Cerebellar nuclear complex (tissue), 1 donor: ENCODE measurements around the gene SCN7A.
"Not testable (repeated sequence)": the region's sequence is repeated elsewhere in the genome, so short reads cannot be mapped to it uniquely, and the experiment has no call there.

Experiments
- DNase-seq, 2 experiments: peaks; one replicate each; lab custom pipeline; 2025; lab: John Stamatoyannopoulos, UW

Gene SCN7A

DNA sequence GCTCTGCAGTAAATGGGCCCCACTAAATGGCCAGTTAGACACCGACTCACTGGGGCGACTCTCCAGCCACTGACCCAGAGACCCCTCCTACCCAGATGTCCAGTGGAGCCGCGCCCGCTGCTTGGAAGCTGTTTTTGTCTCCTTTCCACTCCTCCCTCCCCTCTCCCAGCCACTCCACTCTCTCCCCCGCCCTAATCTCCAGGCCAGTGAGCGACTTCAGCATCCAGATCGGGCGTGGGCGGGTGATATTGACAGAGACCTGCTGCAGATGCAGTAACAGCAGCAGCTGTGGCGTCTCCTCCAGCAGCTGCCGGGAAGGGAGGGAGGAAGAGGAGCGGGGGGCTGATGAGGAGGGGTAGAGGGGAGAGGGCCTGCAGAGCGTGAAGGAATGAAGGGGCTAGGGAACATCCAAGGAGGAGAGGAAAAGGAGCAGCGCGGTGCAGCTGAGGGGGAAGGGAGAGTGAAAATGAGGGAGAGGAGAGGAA is at the start of gene SCN7A:
Gene SCN7A (minus strand): TSS at position 110 of the 485 bp plus-strand sequence. CDS start 16,553 bp downstream, outside the sequence.
- no peak for DNase-seq

DNA sequence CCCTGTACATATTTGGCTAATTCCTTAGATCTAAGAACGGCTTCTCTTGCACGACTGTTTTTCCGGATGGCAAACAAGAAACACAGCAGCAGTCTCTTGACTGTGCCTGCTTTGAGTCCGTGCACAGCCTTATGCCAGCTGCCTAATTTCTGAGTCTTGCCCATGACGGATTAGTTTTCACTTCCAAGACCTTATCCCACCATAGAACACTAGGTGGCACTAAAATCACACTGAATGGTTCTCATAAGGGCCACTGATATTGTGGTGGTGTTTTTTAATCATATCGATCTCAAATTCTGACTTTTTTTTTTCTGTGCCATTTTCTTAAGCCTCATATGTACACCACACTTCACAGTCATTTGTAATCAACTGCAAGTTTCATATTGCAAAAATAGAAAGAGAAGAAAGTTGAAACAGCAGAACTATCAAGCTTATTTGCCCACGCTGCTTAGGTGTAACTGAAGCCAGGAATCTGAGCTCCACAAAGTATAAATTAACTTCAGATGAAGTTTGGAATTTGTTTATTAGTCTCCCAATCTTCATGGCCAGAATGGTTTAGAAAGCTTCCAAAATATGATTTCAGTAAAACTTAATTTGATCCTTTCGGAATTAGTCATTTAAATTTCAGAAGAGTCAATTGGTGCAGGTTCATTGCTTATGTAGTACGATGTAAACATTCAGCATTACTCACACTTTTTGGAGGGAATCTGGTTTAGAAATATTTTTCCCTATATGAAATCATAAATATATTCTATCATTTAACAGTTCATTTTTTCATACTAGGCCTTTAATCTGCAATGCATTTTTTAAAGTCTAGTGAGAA is 45.5 kb upstream of the SCN7A start:
- no peak for DNase-seq

DNA sequence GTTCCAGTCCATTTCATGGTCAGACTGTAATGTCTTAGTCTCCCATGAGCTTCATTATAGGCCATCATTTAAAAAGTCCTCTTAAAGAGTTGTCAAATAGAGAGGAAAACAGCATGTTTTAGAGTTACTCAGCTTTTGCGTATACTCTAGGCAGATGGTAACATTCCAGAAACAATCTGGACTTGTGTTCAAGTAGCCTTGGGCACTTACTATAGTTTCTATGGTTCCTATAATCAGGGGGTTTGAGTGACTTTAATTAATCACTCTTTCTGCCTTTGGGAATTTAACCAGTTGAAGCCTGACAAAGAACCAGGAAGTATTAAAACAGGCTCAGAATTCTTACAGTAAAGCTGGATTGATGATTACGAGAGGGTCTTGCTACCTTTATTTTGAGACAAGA is 42.1 kb upstream of the SCN7A start:
- no peak for DNase-seq

DNA sequence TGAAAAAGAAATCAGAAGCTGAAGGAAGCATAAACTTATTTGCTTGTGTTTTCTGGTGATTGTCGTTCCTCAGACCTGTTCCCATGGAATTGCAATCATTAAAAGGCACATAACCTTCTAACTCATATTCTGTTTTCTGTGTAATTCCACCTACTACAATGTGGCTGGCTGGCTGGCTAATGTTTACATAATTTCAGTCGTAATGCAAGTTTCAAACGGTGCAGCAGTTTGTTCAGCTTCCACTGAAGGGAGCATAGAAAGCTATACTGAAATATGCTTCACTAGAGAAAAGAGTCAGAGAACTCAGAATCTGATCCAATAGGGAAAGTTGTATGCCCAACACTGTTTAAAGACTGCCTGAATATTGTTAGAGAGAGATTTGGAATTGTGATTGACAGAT is 27.1 kb upstream of the SCN7A start:
- no peak for DNase-seq

DNA sequence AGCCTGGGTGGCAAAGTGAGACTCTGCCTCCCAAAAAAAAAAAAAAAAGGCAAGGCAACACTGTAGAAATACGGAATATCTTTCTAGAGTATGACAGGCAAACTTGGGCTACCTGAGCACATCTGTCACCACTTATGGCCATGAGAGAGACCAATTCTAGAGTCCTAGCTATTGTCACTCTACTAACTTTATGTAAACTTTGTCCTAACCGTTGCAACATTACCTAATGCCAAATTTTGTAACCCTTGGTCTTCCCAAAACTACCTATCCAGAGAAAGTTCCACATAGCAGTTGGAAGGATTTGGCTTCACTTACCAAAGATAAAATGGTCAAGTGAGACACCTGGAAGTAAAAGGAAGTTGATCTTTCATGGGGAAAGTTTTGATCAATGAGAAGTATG is 26.6 kb upstream of the SCN7A start:
- no peak for DNase-seq

DNA sequence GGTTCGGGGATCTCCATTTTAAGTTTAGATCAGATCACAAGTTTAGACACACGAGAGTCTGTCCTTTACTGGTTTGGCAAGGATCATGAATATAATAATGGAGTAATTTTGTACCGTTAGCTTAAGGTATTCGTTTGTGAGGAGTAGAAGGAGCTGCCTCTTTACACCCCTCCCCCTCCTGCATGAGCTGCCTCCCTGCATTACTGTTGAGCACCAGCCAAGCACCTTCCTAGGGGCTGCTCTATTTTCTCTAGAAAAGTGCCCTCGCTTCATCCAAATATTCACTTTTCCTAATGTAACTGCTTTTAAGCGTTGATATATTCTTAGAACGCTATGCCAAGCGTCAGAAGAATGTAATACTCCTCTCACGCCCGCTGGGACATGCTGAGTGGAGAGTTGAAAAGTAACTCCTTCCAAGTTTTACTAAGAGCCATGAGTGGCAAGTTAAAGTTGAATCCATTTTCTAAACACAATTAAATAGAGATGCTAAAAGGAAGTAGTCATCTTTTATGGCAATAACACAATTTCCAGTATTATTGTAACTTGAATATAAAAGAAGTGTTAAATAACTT is 25.4 kb upstream of the SCN7A start:
- no peak for DNase-seq

DNA sequence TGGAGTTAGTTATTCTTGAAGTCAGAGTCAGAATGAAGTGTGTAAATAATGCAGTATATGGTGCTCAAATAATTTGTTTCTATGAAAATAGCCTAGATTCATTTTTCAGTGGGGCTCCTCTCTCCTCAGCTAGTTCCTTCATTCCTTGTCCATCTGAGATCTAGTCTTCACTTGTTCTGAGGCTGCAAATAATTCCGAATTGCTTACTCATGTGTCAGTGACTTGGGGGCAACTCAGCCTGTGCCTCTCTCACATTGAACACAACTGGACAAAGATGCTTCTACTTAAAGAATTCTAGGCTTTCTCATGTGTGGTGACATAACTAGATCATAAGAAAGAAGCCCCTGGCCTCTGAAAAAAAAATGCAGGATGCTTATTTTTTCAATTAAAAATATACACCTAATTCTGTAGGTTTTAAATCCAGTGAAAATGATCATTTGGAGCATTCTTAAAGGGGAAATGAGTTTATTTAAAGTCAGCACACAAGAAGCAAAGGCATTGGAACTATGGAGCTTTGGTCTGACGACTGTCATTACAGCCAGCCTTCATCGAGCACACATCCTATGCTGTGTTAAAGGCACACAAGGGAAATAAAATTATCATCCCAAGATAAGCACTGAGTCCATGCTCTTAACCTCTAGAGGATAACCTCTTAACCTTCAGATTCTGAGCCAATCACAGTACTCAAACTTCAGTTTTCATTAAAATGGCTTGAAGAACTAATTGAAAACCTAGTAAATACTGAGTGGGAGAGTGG is 24.8 kb upstream of the SCN7A start:
- DNase-seq: no peak

DNA sequence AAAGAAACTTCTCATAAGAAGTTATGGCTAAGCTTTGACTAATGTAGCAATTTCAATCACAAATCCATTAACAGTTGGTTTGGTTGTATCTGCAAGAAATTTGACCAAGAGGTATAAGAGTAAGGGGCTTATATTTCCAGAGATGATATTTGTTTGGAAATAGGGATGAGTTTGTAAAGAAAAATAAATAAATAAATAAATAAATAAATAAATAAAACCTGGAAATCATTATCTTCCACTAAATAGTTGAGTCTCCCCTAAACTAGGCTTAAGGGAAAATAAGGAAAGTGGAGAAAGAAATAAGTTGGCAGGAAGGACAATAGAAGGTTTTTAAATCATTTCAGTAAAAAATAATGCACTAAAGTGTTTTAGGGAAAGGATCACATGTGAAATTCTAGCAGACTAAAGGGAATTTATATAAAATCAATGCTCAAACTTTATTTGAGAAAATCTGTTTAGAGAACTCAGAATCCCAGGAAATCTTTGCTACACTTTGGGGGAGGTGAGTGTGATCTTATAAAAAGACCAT is 23.5 kb upstream of the SCN7A start:
- no peak for DNase-seq

DNA sequence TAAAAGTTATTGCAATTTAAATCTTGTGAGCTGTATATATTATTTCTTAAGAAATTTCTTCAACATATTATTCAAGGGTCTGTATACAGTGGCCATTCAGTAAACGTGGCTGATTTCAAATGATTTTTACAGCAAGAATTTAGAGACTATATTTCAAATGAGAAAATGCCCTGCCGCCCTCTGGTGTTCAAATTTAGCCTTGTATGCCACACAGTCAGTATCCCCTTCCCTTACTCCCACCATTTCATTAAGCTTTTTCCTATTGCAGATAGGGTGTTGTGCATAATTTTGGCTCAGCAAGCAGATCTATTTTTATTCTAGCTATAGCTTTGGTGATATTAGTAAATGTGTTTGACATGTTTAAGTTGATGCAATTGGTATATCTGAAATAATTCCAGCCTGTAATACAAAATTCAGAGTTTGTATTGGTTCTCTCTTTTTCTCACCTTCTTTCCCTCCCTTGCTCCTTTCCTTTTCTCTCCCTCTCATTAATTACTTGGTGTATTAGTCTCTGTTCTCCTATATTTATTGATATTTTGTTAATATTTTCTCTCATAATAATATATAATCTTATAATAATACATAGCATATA is 22.8 kb upstream of the SCN7A start:
- DNase-seq: no peak

DNA sequence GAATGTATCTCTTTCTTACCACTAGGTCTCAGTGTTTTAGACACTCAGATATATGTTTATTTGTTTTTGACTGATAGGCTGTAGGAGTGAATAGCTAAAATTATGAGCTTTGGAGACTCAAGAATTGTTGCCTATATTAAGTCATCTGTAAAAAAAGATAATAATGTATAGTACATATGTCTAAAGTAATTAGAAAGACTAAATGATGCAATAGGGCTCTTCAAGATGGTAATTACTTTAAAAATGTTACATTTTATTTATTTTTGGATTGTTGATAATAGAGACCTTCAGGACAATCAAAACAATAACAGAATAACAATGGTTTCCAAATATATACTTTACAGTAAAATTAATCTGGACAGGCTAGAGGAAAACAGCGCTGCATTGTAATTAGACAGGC is 19.9 kb upstream of the SCN7A start:
- DNase-seq: no peak

DNA sequence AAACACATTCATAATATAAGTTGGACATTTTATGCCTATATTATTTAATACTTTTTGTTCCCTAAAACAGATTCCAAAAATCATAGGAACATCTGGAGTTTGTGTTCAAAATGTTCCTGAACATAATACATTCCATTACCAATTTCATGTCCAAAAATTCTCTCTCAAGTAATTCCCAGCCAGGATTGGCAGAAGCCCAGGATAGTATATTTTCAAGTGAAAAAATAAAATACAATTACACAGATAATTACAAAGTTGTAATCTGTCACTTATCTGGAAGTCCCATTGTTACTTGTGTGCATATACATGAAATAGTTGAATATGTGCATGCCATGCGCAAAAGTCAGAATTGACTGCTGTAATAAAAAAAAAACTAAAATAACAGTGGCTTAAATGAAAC is 5.2 kb upstream of the SCN7A start:
- no peak for DNase-seq

DNA sequence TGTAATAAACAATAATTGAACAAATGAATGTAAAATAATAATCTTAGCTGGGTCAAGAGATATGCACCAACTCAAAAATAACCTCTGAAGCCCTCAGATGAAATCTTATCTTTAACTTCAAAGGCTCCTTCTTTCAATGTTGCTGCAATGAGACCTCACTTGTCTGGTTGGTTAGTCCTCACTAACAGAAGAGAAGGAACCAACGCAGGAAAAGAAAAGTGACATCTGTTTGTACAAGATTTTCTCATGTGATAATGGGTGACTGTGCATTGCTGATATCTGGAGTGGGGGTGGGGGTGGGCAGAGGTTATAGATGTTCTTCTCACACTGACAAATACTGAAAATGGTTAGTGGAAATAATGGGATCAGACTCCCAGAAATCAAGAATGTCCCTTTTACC is 2.6 kb downstream of the SCN7A start:
- DNase-seq: no peak

DNA sequence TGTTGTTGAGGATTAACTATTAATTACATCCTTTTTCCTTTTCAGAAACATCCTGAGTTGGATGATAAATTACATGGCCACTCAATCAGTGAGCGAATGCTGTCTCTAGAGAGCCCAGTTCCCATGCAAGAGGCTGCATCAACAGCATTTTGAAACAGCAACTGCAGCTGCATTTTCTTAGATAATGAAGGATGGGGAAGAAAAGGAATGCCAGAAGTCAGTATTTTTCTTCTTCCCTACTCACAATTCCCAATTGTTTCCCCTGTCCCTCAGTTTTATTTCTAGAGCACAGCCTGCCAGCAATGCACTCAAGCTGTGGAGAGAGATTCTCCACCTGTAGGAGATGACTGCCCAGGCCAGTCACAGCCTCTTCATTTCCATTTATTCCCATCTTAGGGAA is 6.9 kb downstream of the SCN7A start:
- DNase-seq: no peak

DNA sequence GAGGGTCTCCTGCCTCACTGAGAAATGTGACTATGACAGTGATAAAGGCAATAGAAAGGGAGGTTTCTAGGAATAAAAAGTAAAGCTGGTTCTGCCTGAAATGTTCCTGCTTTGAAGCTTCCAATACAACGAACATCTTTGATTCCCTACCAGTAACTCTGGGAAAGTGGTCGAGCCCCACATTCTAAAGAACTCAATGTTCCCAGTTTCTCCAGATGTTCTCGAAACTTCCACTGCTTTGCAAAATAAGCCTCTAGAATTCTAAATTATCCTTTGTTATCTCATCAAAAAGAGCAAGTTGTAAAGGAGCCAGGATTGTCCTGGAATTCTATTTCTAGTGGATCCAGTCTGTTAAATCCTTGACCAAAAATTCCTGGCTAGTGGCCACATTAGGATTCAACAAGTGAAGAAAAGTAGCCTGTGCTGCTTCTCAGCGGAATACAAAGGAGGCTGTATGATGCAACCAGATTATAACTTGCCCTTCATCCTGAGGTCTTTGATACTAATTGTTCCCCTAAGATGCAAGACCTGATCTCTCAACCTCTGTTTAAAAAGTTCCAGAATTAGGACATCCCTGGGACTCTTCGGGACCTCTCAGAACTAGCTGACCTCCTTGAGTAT is 8.4 kb downstream of the SCN7A start:
- no peak for DNase-seq

DNA sequence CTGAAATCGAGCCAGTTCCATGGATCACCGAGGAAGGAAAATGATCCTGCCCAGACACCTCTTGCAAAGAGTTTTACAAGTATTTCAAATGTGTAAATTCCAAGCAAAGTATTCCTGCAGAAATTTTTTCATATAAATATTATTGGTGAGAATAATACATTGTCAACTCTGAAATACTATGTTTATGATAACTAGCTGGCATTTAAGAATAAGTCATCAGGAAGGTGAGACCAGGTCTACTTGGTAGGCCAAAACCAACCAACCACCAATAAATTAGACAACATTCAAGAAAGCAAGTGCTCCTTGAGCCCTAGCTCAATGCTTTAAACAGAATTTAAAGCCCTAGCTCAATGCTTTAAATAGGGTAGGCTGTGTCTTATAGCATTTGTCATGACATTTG is 21.7 kb downstream of the SCN7A start:
- DNase-seq: no peak

DNA sequence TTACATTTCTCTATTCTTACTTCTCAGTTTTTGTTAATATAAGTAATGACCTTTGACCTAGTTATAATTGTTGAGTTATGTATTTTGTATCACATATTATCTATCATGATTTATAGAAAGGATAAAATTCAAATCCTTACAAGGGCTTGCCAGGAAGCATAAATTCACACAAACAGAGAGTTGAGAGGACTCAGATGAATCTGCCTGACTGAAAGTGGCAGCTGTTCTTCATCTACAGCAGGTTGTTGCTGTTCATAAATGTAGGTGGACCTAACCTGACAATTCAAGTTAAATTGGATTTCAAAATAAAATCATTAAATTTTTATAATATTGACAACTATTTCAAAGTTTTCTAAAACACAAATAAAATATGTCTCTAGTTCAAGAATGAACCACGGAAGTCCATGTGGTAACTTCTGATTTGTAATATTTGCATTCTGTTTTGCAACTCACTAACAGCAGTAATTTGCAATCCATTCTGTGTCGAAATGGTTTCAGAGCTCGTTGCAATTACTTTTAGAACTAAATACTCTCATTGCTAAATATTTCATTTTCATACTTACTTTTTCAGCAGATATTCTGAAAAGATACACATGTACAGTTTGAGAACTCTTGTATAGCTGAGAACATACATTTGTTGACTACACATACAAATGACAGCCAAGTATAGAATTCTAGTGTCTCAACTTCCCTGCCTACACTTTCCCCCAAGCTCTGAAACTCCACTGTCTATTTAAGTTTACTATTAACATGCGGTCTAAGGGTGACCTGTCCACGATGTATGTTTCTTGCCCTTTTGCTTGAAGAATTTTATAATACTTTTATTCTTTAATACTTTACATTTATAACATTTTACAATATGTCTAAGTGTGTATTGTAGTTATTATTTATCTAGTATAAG is 25.7 kb downstream of the SCN7A start:
- no peak for DNase-seq

DNA sequence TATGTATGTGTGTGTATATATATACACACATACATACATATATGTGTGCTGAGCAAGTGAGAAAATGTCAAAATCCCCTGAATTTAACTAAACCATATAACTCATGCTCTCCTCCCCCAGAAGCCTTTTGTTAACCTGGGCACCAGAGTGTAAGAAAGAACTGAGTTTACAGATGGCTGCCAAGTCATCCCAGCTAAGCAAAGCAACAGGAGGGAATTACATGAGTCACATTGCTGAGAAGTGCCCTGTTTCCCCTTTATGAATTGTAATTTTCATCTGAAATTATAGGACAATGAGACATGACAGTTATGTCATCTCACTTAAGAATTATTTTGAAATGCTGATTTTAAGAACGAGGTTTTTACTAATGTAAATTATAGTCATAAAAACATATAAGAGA is 29.9 kb downstream of the SCN7A start:
- DNase-seq: no peak

DNA sequence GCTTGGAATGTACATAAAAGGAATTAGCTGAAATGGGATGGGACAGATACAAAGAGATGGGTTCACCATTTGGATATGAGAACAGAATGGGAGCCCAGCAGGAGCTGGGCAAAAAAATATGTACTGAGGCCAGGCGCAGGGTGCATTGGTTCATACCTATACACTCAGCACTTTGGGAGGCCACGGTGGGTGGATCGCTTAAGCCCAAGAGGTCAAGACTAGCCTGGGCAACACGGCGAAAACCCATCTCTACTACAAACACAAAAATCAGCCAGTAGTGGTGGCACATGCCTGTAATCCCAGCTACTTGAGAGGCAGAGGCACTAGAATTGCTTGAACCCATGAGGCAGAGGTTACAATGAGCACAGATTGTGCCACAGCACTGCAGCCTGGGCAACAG is 30.4 kb downstream of the SCN7A start:
- no peak for DNase-seq

DNA sequence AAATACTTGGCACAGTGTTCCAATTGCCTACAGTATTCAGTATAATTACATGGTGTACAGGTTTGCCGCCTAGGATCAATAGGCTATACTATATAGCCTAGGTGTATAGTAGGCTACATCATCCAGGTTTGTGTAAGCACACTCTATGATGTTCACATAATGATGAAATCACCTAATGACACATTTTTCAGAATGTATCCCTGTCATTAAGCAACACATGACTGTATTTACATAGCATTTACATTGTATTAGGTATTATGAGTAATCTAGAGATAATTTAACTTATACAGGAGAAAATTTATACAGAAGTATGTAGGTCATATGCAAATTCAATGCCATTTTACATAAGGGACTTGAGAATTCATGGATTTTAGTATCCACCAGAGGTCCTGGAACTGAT is 35.4 kb downstream of the SCN7A start:
- DNase-seq: no peak

DNA sequence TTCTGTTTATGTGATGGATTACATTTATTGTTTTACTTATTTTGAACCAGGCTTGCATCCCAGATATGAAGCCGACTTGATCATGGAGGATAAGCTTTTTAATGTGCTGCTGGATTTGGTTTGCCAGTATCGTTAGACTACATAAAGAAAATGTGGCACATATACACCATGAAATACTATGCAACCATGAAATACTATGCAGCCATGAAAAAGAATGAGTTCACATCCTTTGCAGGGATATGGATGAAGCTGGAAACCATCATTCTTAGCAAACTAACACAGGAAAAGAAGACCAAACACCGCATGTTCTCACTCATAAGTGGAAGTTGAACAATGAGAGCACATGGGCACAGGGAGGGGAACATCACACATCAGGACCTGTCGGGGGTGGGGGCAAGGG is 38.2 kb downstream of the SCN7A start:
- not testable (repeated sequence) for DNase-seq
